Measurements from ENCODE around the gene UMAD1.

GRCh38 chr7:7816084-7816483 is 175.5 kb downstream of the UMAD1 start:
- TF ChIP-seq CTCF (IDR thresholded peaks at IDR 0.05; ENCODE audit: insufficient read depth, low read length) (no peak), REST (IDR thresholded peaks at IDR 0.05; ENCODE audit: insufficient replicate concordance, low read depth) (no peak)

Data from HL-60 (cell line).